ENCODE results near the gene TES. TPM values are rescaled to one million over a fixed set of nuclear protein-coding genes. Genes with fewer than 3 reads are reported as not detected.

Gene TES
- total RNA-seq, 1 experiment from 2014 or later = 28.2 TPM

DNA sequence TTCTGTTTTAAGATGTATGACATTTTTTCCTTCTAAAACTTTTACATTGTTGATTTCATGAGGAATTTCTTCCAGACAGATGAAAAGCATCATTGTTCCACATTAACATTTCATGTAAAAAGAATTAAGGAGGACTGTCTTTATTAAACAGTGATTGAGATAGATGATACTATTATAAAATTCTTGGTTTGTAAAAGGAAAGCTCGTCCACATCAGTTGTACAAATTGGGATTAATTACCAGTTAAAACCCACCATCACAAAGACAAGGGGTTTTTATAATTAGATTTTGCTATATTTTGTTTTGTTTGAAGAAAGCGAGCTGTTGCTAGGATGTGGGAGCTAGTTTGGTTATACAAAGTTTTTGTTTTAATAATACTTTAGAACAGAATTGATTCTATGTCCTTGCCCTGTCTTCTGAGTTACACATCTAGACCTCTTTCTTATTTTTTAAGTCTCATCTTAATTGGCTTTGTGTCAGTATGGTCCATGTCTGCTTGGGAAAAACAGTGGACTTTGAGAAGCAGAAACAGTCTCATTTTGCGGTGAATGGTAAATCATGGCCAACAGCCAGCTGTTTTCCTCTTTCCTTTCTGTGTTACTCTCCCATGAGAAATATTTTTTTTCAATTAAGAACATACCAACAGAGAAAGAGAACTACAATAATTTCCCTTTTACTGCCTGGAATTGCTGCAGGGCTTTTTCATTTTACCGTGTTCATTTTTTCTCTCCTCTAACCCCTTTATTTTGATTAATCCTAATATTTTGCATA is 3.2 kb downstream of the TES start:
- no peaks in the 10 kb centered on the region for H3K79me1 ChIP-seq (ENCODE audit: insufficient read depth, low read depth, low read length, poor library complexity, severe bottlenecking)
- TF ChIP-seq, protein P1, sequence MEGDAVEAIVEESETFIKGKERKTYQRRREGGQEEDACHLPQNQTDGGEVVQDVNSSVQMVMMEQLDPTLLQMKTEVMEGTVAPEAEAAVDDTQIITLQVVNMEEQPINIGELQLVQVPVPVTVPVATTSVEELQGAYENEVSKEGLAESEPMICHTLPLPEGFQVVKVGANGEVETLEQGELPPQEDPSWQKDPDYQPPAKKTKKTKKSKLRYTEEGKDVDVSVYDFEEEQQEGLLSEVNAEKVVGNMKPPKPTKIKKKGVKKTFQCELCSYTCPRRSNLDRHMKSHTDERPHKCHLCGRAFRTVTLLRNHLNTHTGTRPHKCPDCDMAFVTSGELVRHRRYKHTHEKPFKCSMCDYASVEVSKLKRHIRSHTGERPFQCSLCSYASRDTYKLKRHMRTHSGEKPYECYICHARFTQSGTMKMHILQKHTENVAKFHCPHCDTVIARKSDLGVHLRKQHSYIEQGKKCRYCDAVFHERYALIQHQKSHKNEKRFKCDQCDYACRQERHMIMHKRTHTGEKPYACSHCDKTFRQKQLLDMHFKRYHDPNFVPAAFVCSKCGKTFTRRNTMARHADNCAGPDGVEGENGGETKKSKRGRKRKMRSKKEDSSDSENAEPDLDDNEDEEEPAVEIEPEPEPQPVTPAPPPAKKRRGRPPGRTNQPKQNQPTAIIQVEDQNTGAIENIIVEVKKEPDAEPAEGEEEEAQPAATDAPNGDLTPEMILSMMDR (conservative IDR thresholded peaks at IDR 0.05) = no peak
- H3K27ac ChIP-seq (ENCODE audit: insufficient read length, low read depth, low read length) = no peak overlapping the region
- H4K20me1 ChIP-seq (ENCODE audit: control insufficient read depth, insufficient read depth, insufficient read length) = no peaks in the 10 kb centered on the region
- H2BK12ac ChIP-seq (ENCODE audit: insufficient read length, low read depth, low read length) = no peak overlapping the region
- Mint-ChIP-seq H3K4me3 (no peak overlapping the region), H3K36me3 (ENCODE audit: insufficient read depth in 1 of 3, low read depth in 3 of 3) (no peaks in the 10 kb centered on the region), H3K27me3 (ENCODE audit: low read depth) (peaks cover 6% of the 10 kb centered on the region; the same call in 1 of the 2 replicates), H3K9me3 (no peaks in the 10 kb centered on the region), H3K4me1 (peaks cover 13 to 26% of the 10 kb centered on the region in 2 experiments), H3K27ac (no peak overlapping the region)
- H3K9me3 ChIP-seq (ENCODE audit: control insufficient read depth, low read depth, low read length) = no peaks in the 10 kb centered on the region
- H3K18ac ChIP-seq (ENCODE audit: insufficient read length, low read depth, low read length) = no peak overlapping the region
- no peak overlapping the region for H3K4me2 ChIP-seq (ENCODE audit: insufficient read depth, insufficient read length, low read length)
- H3K4me1 ChIP-seq (ENCODE audit: insufficient read depth, low read length) = no peaks in the 10 kb centered on the region; the same call in 1 of the 2 replicates
- H2BK120ac ChIP-seq (ENCODE audit: low read depth, low read length, poor library complexity, severe bottlenecking) = no peak overlapping the region
- H2AK5ac ChIP-seq (ENCODE audit: insufficient read length, low read length) = no peak overlapping the region
- no peak overlapping the region for H2BK5ac ChIP-seq (ENCODE audit: insufficient read length, low read length)
- no CpG with 5 or more reads among the region's 4 CpGs for WGBS (ENCODE audit: extremely low coverage, insufficient read length, low lambda C conversion rate)
- H2AFZ ChIP-seq (ENCODE audit: low read length) = no peak overlapping the region
- no peak for DNase-seq
- H2BK15ac ChIP-seq (ENCODE audit: low read depth, low read length) = no peak overlapping the region
- H4K8ac ChIP-seq (replicated peaks; ENCODE audit: insufficient read length, low read depth, low read length) = no peak overlapping the region
- no peak overlapping the region for H4K91ac ChIP-seq (ENCODE audit: insufficient read length, low read depth, low read length)
- no peak overlapping the region for H2BK20ac ChIP-seq (ENCODE audit: low read depth, low read length, poor library complexity, severe bottlenecking)
- H3K27me3 ChIP-seq (ENCODE audit: insufficient read depth, low read length) = no peaks in the 10 kb centered on the region
- H3K14ac ChIP-seq (ENCODE audit: insufficient read depth, low read length) = no peak overlapping the region
- no peak overlapping the region for H3K4ac ChIP-seq (ENCODE audit: low read depth, low read length)
- peaks cover 10% of the 10 kb centered on the region for H3K23me2 ChIP-seq (ENCODE audit: insufficient read length, low read depth, low read length, poor library complexity, severe bottlenecking)
- no peak overlapping the region for H4K5ac ChIP-seq (ENCODE audit: insufficient read length, low read depth, low read length)
- no peak overlapping the region for H3K56ac ChIP-seq (ENCODE audit: insufficient read length, low read depth, low read length)
- H3K79me2 ChIP-seq (ENCODE audit: insufficient read depth, low read length) = no peaks in the 10 kb centered on the region; the same call in 1 of the 2 replicates
- H3K23ac ChIP-seq (ENCODE audit: insufficient read length, low read depth, low read length) = no peak overlapping the region
- no peak overlapping the region for H3K9ac ChIP-seq (ENCODE audit: extremely low read depth, insufficient read length, low read length)
- no peak overlapping the region for H3T11ph ChIP-seq (ENCODE audit: low read length)
